GM19351 (cell line): ENCODE results near the gene DAZ1.
"Not testable (repeated sequence)": the region's sequence is repeated elsewhere in the genome, so short reads cannot be mapped to it uniquely, and the experiment has no call there.

Source experiments
- ATAC-seq: cut with Tn5 transposase; IDR thresholded peaks from one replicate; pipeline ENCODE4 v1.9.1; 2021; ENCODE audit warnings: mild to moderate bottlenecking, moderate library complexity; ENCODE audit not compliant: unreplicated experiment

Gene DAZ1

GRCh38 chrY:23198908-23199307 is at the start of gene DAZ1:
Gene DAZ1 (minus strand): TSS chrY:23199008. CDS start chrY:23198800, 208 bp downstream.
- not testable (repeated sequence) for ATAC-seq

GRCh38 chrY:23219233-23219632 is 20.4 kb upstream of the DAZ1 start, which contains the start of gene DAZ2:
Gene DAZ2 (plus strand): TSS chrY:23219533. CDS start chrY:23219741, 208 bp downstream.
- not testable (repeated sequence) for ATAC-seq

- not testable (repeated sequence) for ATAC-seq
These were observed 11.9 kb upstream of the DAZ1 start for GRCh38 chrY:23210681-23211080.

GRCh38 chrY:23209802-23210495 is 11.1 kb upstream of the DAZ1 start:
- ATAC-seq = not testable (repeated sequence)

GRCh38 chrY:23207455-23207854 is 8.6 kb upstream of the DAZ1 start:
- ATAC-seq = not testable (repeated sequence)
